ENCODE measurements around the gene GRAMD1B.

Gene GRAMD1B

DNA sequence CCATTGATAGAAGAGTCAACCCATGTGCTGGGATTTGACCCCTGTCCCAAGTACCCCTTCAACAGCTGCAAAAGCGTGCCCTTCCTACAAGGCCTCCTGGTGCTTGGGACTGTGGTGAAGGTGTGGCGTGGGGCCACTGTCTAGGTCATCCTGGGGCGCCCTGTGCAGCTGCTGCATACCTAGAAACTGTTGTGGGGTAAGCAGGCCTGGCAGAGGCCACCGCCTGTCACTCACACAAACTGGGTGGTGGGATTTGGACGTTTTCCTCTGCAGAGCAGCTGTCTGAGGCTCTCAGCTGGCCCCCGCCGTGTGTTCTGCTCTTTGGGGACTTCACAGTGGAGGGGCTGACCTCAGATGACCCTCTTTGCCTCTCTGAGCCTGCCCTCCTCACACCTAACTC, 154.7 kb downstream of the GRAMD1B start:
- no peaks in the 10 kb centered on the region for H3K27me3 ChIP-seq (ENCODE audit: insufficient read depth, low read length, poor library complexity)
- no peak overlapping the region for H3K23ac ChIP-seq (ENCODE audit: low read length)
- no CpG with 5 or more reads among the region's 7 CpGs for WGBS (ENCODE audit: extremely low coverage, insufficient coverage, low lambda C conversion rate)
- H4K8ac ChIP-seq (ENCODE audit: low read depth, low read length): no peak overlapping the region
- H3K56ac ChIP-seq (ENCODE audit: low read length): no peak overlapping the region
- H3K27ac ChIP-seq (ENCODE audit: low read depth, low read length): no peak overlapping the region
- H2AK5ac ChIP-seq (ENCODE audit: low read length): no peak overlapping the region
- DNase-seq: no peak
- H3K79me1 ChIP-seq (ENCODE audit: low read length): no peaks in the 10 kb centered on the region
- H3K79me2 ChIP-seq (ENCODE audit: control insufficient read depth, insufficient read depth, low read length): no peaks in the 10 kb centered on the region
- no peak overlapping the region for H3K4me2 ChIP-seq (ENCODE audit: low read length)
- H3K4ac ChIP-seq (ENCODE audit: low read depth, low read length): no peak overlapping the region
- H2BK120ac ChIP-seq (ENCODE audit: low read depth, low read length): no peak overlapping the region
- no peak overlapping the region for H2BK15ac ChIP-seq (replicated peaks; ENCODE audit: low read depth)
- no peak overlapping the region for H3K18ac ChIP-seq (ENCODE audit: low read length)
- H2BK5ac ChIP-seq (ENCODE audit: low read length): no peak overlapping the region
- H3K36me3 ChIP-seq (ENCODE audit: control insufficient read depth, insufficient read depth, low read length): no peaks in the 10 kb centered on the region
- no peak overlapping the region for H3K4me3 ChIP-seq (ENCODE audit: low read length)
- no peaks in the 10 kb centered on the region for H3K4me1 ChIP-seq (ENCODE audit: control insufficient read depth, low read depth, low read length)
- no peak overlapping the region for H3K9ac ChIP-seq (ENCODE audit: low read length)
- H4K5ac ChIP-seq (ENCODE audit: low read length): no peak overlapping the region

GRCh38 chr11:123585206-123585605, 155.1 kb downstream of the GRAMD1B start:
- Histone ChIP-seq H3K4me2 (ENCODE audit: low read length) (no peak overlapping the region), H3K27ac (ENCODE audit: low read depth, low read length) (no peak overlapping the region), H2BK120ac (ENCODE audit: low read depth, low read length) (no peak overlapping the region), H4K5ac (ENCODE audit: low read length) (no peak overlapping the region), H2BK15ac (replicated peaks; ENCODE audit: low read depth) (no peak overlapping the region), H3K9ac (ENCODE audit: low read length) (no peak overlapping the region), H3K4me3 (ENCODE audit: low read length) (no peak overlapping the region), H3K4ac (ENCODE audit: low read depth, low read length) (no peak overlapping the region), H3K18ac (ENCODE audit: low read length) (no peak overlapping the region), H3K23ac (ENCODE audit: low read length) (no peak overlapping the region), H3K36me3 (ENCODE audit: control insufficient read depth, insufficient read depth, low read length) (no peaks in the 10 kb centered on the region), H3K56ac (ENCODE audit: low read length) (no peak overlapping the region), H2BK5ac (ENCODE audit: low read length) (no peak overlapping the region), H4K8ac (ENCODE audit: low read depth, low read length) (no peak overlapping the region), H3K79me1 (ENCODE audit: low read length) (no peaks in the 10 kb centered on the region), H2AK5ac (ENCODE audit: low read length) (no peak overlapping the region), H3K27me3 (ENCODE audit: insufficient read depth, low read length, poor library complexity) (no peaks in the 10 kb centered on the region), H3K79me2 (ENCODE audit: control insufficient read depth, insufficient read depth, low read length) (no peaks in the 10 kb centered on the region), H3K4me1 (ENCODE audit: control insufficient read depth, low read depth, low read length) (no peaks in the 10 kb centered on the region)
- WGBS (ENCODE audit: extremely low coverage, insufficient coverage, low lambda C conversion rate): no CpG with 5 or more reads among the region's 5 CpGs
- no peak for DNase-seq

GRCh38 chr11:123585706-123586105, 155.6 kb downstream of the GRAMD1B start:
- Histone ChIP-seq H3K27ac (ENCODE audit: low read depth, low read length) (no peak overlapping the region), H3K18ac (ENCODE audit: low read length) (no peak overlapping the region)

GRCh38 chr11:123586568-123586967, 156.5 kb downstream of the GRAMD1B start:
- DNase-seq: no peak
- H3K79me1 ChIP-seq (ENCODE audit: low read length): no peaks in the 10 kb centered on the region
- no peak overlapping the region for H3K18ac ChIP-seq (ENCODE audit: low read length)
- H3K9ac ChIP-seq (ENCODE audit: low read length): no peak overlapping the region
- no peaks in the 10 kb centered on the region for H3K36me3 ChIP-seq (ENCODE audit: control insufficient read depth, insufficient read depth, low read length)
- no peak overlapping the region for H2BK15ac ChIP-seq (replicated peaks; ENCODE audit: low read depth)
- H3K4me1 ChIP-seq (ENCODE audit: control insufficient read depth, low read depth, low read length): no peaks in the 10 kb centered on the region
- H3K23ac ChIP-seq (ENCODE audit: low read length): no peak overlapping the region
- no peak overlapping the region for H3K4me3 ChIP-seq (ENCODE audit: low read length)
- no peak overlapping the region for H3K56ac ChIP-seq (ENCODE audit: low read length)
- H3K27ac ChIP-seq (ENCODE audit: low read depth, low read length): no peak overlapping the region
- no peaks in the 10 kb centered on the region for H3K27me3 ChIP-seq (ENCODE audit: insufficient read depth, low read length, poor library complexity)
- no peaks in the 10 kb centered on the region for H3K79me2 ChIP-seq (ENCODE audit: control insufficient read depth, insufficient read depth, low read length)
- H2BK120ac ChIP-seq (ENCODE audit: low read depth, low read length): no peak overlapping the region
- no CpG with 5 or more reads among the region's 8 CpGs for WGBS (ENCODE audit: extremely low coverage, insufficient coverage, low lambda C conversion rate)
- no peak overlapping the region for H4K8ac ChIP-seq (ENCODE audit: low read depth, low read length)
- no peak overlapping the region for H2AK5ac ChIP-seq (ENCODE audit: low read length)
- H3K4ac ChIP-seq (ENCODE audit: low read depth, low read length): no peak overlapping the region
- H3K4me2 ChIP-seq (ENCODE audit: low read length): no peak overlapping the region
- H4K5ac ChIP-seq (ENCODE audit: low read length): no peak overlapping the region
- no peak overlapping the region for H2BK5ac ChIP-seq (ENCODE audit: low read length)

More at GRCh38 chr11:123585706-123586105, 155.6 kb downstream of the GRAMD1B start:
- Histone ChIP-seq H2AK5ac (ENCODE audit: low read length) (no peak overlapping the region), H4K5ac (ENCODE audit: low read length) (no peak overlapping the region), H2BK15ac (replicated peaks; ENCODE audit: low read depth) (no peak overlapping the region), H2BK120ac (ENCODE audit: low read depth, low read length) (no peak overlapping the region), H3K4me1 (ENCODE audit: control insufficient read depth, low read depth, low read length) (no peaks in the 10 kb centered on the region), H3K23ac (ENCODE audit: low read length) (no peak overlapping the region), H3K79me2 (ENCODE audit: control insufficient read depth, insufficient read depth, low read length) (no peaks in the 10 kb centered on the region), H2BK5ac (ENCODE audit: low read length) (no peak overlapping the region), H3K9ac (ENCODE audit: low read length) (no peak overlapping the region), H3K4me3 (ENCODE audit: low read length) (no peak overlapping the region), H3K27me3 (ENCODE audit: insufficient read depth, low read length, poor library complexity) (no peaks in the 10 kb centered on the region), H3K79me1 (ENCODE audit: low read length) (no peaks in the 10 kb centered on the region), H4K8ac (ENCODE audit: low read depth, low read length) (no peak overlapping the region), H3K36me3 (ENCODE audit: control insufficient read depth, insufficient read depth, low read length) (no peaks in the 10 kb centered on the region), H3K56ac (ENCODE audit: low read length) (no peak overlapping the region), H3K4ac (ENCODE audit: low read depth, low read length) (no peak overlapping the region), H3K4me2 (ENCODE audit: low read length) (no peak overlapping the region)
- DNase-seq: no peak
- no CpG with 5 or more reads among the region's 5 CpGs for WGBS (ENCODE audit: extremely low coverage, insufficient coverage, low lambda C conversion rate)

DNA sequence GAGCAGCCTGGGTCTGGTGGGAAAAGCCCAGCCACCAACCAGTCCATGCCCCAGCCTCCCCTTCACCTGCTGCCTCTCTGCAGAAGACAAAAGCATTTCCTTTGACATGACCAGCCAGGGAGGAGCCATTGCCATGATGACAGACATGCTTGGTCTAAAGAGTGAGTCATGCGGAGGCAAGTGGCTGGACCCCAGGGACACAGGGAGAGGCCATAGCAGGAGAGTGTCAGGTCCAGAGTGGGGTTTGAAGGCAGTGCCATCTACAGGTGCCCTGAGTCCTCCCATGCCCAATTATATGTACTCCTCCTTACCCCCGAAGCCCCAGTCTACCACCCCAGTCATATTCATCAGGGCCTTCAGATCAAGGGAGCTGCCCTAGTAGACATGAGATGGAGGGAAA, 157.0 kb downstream of the GRAMD1B start:
- Histone ChIP-seq H3K9ac (ENCODE audit: low read length) (no peak overlapping the region), H4K8ac (ENCODE audit: low read depth, low read length) (no peak overlapping the region), H3K23ac (ENCODE audit: low read length) (no peak overlapping the region), H3K27ac (ENCODE audit: low read depth, low read length) (no peak overlapping the region), H2BK5ac (ENCODE audit: low read length) (no peak overlapping the region), H3K79me1 (ENCODE audit: low read length) (no peaks in the 10 kb centered on the region), H2BK120ac (ENCODE audit: low read depth, low read length) (no peak overlapping the region), H3K56ac (ENCODE audit: low read length) (no peak overlapping the region), H3K4me2 (ENCODE audit: low read length) (no peak overlapping the region), H4K5ac (ENCODE audit: low read length) (no peak overlapping the region), H2AK5ac (ENCODE audit: low read length) (no peak overlapping the region), H3K27me3 (ENCODE audit: insufficient read depth, low read length, poor library complexity) (no peaks in the 10 kb centered on the region), H3K18ac (ENCODE audit: low read length) (no peak overlapping the region), H3K36me3 (ENCODE audit: control insufficient read depth, insufficient read depth, low read length) (no peaks in the 10 kb centered on the region), H2BK15ac (replicated peaks; ENCODE audit: low read depth) (no peak overlapping the region), H3K79me2 (ENCODE audit: control insufficient read depth, insufficient read depth, low read length) (no peaks in the 10 kb centered on the region), H3K4me1 (ENCODE audit: control insufficient read depth, low read depth, low read length) (no peaks in the 10 kb centered on the region), H3K4me3 (ENCODE audit: low read length) (no peak overlapping the region), H3K4ac (ENCODE audit: low read depth, low read length) (no peak overlapping the region)
- WGBS (ENCODE audit: extremely low coverage, insufficient coverage, low lambda C conversion rate): no CpG with 5 or more reads among the region's 2 CpGs
- no peak for DNase-seq

GRCh38 chr11:123587559-123587958, 157.5 kb downstream of the GRAMD1B start:
- Histone ChIP-seq H3K4me1 (ENCODE audit: control insufficient read depth, low read depth, low read length) (no peaks in the 10 kb centered on the region), H2BK15ac (replicated peaks; ENCODE audit: low read depth) (no peak overlapping the region), H2AK5ac (ENCODE audit: low read length) (no peak overlapping the region), H3K27ac (ENCODE audit: low read depth, low read length) (no peak overlapping the region), H3K4ac (ENCODE audit: low read depth, low read length) (no peak overlapping the region), H2BK120ac (ENCODE audit: low read depth, low read length) (no peak overlapping the region), H3K4me2 (ENCODE audit: low read length) (no peak overlapping the region), H3K23ac (ENCODE audit: low read length) (no peak overlapping the region), H3K36me3 (ENCODE audit: control insufficient read depth, insufficient read depth, low read length) (no peaks in the 10 kb centered on the region), H3K9ac (ENCODE audit: low read length) (no peak overlapping the region), H3K79me1 (ENCODE audit: low read length) (no peaks in the 10 kb centered on the region), H4K8ac (ENCODE audit: low read depth, low read length) (no peak overlapping the region), H3K27me3 (ENCODE audit: insufficient read depth, low read length, poor library complexity) (no peaks in the 10 kb centered on the region), H3K79me2 (ENCODE audit: control insufficient read depth, insufficient read depth, low read length) (no peaks in the 10 kb centered on the region), H4K5ac (ENCODE audit: low read length) (no peak overlapping the region), H3K56ac (ENCODE audit: low read length) (no peak overlapping the region), H3K4me3 (ENCODE audit: low read length) (no peak overlapping the region), H3K18ac (ENCODE audit: low read length) (no peak overlapping the region), H2BK5ac (ENCODE audit: low read length) (no peak overlapping the region)
- WGBS (ENCODE audit: extremely low coverage, insufficient coverage, low lambda C conversion rate): no CpG with 5 or more reads among the region's 6 CpGs
- no peak for DNase-seq

Measured in mesendoderm (in vitro differentiated cells).